Trophoblast cell (in vitro differentiated cells and primary cell): ENCODE measurements around the gene XPR1.

Source experiments
- DNase-seq, 2 donors: peaks; one replicate each; pipeline ENCODE4 v3.0.0-alpha.2; 2016
- H2AFZ ChIP-seq: 2 replicates; pipeline ENCODE4 v1.6.1; 2013; ENCODE audit warnings: low read length, moderate library complexity, mild to moderate bottlenecking; ENCODE audit not compliant: insufficient read depth, poor library complexity
- H2AK5ac ChIP-seq: 2 replicates; pipeline ENCODE4 v1.6.1; 2013; ENCODE audit warnings: mild to moderate bottlenecking, low read length
- H2BK120ac ChIP-seq: 2 replicates; pipeline ENCODE4 v1.6.1; 2013; ENCODE audit warnings: low read length, mild to moderate bottlenecking, moderate library complexity; ENCODE audit not compliant: insufficient read depth, poor library complexity
- H2BK12ac ChIP-seq: 2 replicates; pipeline ENCODE4 v1.6.1; 2013; ENCODE audit warnings: mild to moderate bottlenecking, low read length, moderate library complexity
- H2BK5ac ChIP-seq: 2 replicates; pipeline ENCODE4 v1.6.1; 2013; ENCODE audit warnings: low read length, low read depth, moderate library complexity, mild to moderate bottlenecking; ENCODE audit not compliant: poor library complexity
- H3K14ac ChIP-seq: 2 replicates; pipeline ENCODE4 v1.6.1; 2013; ENCODE audit warnings: mild to moderate bottlenecking, low read length
- H3K18ac ChIP-seq: 2 replicates; pipeline ENCODE4 v1.6.1; 2013; ENCODE audit warnings: mild to moderate bottlenecking, low read length
- H3K23ac ChIP-seq: 2 replicates; pipeline ENCODE4 v1.6.1; 2013; ENCODE audit warnings: low read length
- H3K27ac ChIP-seq: 2 replicates; pipeline ENCODE4 v1.5.1; 2013; ENCODE audit warnings: low read depth, mild to moderate bottlenecking, inconsistent platforms, low read length, moderate library complexity
- H3K27me3 ChIP-seq: 2 replicates; pipeline ENCODE4 v1.6.1; 2013; ENCODE audit warnings: inconsistent platforms, mild to moderate bottlenecking, low read length, moderate library complexity; ENCODE audit not compliant: insufficient read depth
- H3K36me3 ChIP-seq, 2 experiments: 1 replicate in 1 of 2; 2 replicates in 1 of 2; pipeline ENCODE4 v1.6.1; 2013; ENCODE audit warnings: low read length in 2 of 2, mild to moderate bottlenecking in 2 of 2, moderate library complexity in 1 of 2; ENCODE audit not compliant: insufficient read depth in 2 of 2, control insufficient read depth in 1 of 2
- H3K4ac ChIP-seq: 2 replicates; pipeline ENCODE4 v1.6.1; 2013; ENCODE audit warnings: low read depth, mild to moderate bottlenecking, low read length, moderate library complexity
- H3K4me1 ChIP-seq, 2 experiments: 1 replicate in 1 of 2; 2 replicates in 1 of 2; pipeline ENCODE4 v1.6.1; 2013; ENCODE audit warnings: low read length in 2 of 2, mild to moderate bottlenecking in 2 of 2, moderate library complexity in 1 of 2; ENCODE audit not compliant: insufficient read depth in 2 of 2, control insufficient read depth in 1 of 2
- H3K4me2 ChIP-seq: 2 replicates; pipeline ENCODE4 v1.6.1; 2013; ENCODE audit warnings: inconsistent platforms, mild to moderate bottlenecking, low read length, moderate library complexity
- H3K4me3 ChIP-seq: 2 replicates; pipeline ENCODE4 v1.5.1; 2013; ENCODE audit warnings: mild to moderate bottlenecking, low read depth, low read length, inconsistent platforms
- H3K79me1 ChIP-seq: one replicate; pipeline ENCODE4 v1.6.1; 2013; ENCODE audit warnings: low read length
- H3K79me2 ChIP-seq: 2 replicates; pipeline ENCODE4 v1.6.1; 2013; ENCODE audit warnings: low read length, mild to moderate bottlenecking; ENCODE audit not compliant: control insufficient read depth, insufficient read depth, poor library complexity
- H3K9ac ChIP-seq: 2 replicates; pipeline ENCODE4 v1.6.1; 2013; ENCODE audit warnings: mild to moderate bottlenecking, low read length
- H3K9me3 ChIP-seq: 2 replicates; pipeline ENCODE4 v1.6.1; 2013; ENCODE audit warnings: low read depth, mild to moderate bottlenecking, control low read depth, inconsistent platforms, low read length; ENCODE audit not compliant: insufficient read depth
- H4K12ac ChIP-seq: 2 replicates; pipeline ENCODE4 v1.6.1; 2013; ENCODE audit warnings: low read depth, mild to moderate bottlenecking, low read length, moderate library complexity
- H4K8ac ChIP-seq: 2 replicates; pipeline ENCODE4 v1.6.1; 2013; ENCODE audit warnings: low read depth, mild to moderate bottlenecking, low read length, moderate library complexity
- H4K91ac ChIP-seq: one replicate; pipeline ENCODE4 v1.6.1; 2013; ENCODE audit warnings: low read depth, mild to moderate bottlenecking, low read length, moderate library complexity
- WGBS: extraction: QIAGEN DNeasy Blood & Tissue Kit; methylation state at CpG from one replicate; pipeline ENCODE4 v1.1.7; 2013; ENCODE audit warnings: missing lambda C conversion rate; ENCODE audit not compliant: insufficient read length, insufficient coverage; ENCODE audit errors: extremely low coverage; 5-methylcytosine and 5-hydroxymethylcytosine counted together

Gene XPR1

GRCh38 chr1:180889325-180889724 is 257.5 kb downstream of the XPR1 start:
- no peak overlapping the region for H2BK12ac ChIP-seq
- H3K27me3 ChIP-seq = no peaks in the 10 kb centered on the region
- no peak overlapping the region for H3K4ac ChIP-seq
- peak; percentile 38 to 77 for DNase-seq
- H3K9ac ChIP-seq = no peak overlapping the region
- no peaks in the 10 kb centered on the region for H3K4me1 ChIP-seq
- no peak overlapping the region for H2BK120ac ChIP-seq
- H2AK5ac ChIP-seq = no peak overlapping the region
- H3K79me1 ChIP-seq = no peaks in the 10 kb centered on the region
- no peak overlapping the region for H4K91ac ChIP-seq
- no peak overlapping the region for H3K4me2 ChIP-seq
- no peak overlapping the region for H3K4me3 ChIP-seq
- no peak overlapping the region for H2BK5ac ChIP-seq
- no peak overlapping the region for H3K18ac ChIP-seq
- no CpG with 5 or more reads among the region's 2 CpGs for WGBS
- no peak overlapping the region for H3K27ac ChIP-seq
- H4K12ac ChIP-seq = no peak overlapping the region
- H3K36me3 ChIP-seq = no peaks in the 10 kb centered on the region
- no peak overlapping the region for H2AFZ ChIP-seq
- H3K14ac ChIP-seq = no peak overlapping the region
- no peaks in the 10 kb centered on the region for H3K9me3 ChIP-seq
- no peak overlapping the region for H4K8ac ChIP-seq
- no peaks in the 10 kb centered on the region for H3K79me2 ChIP-seq
- H3K23ac ChIP-seq = no peak overlapping the region

DNA sequence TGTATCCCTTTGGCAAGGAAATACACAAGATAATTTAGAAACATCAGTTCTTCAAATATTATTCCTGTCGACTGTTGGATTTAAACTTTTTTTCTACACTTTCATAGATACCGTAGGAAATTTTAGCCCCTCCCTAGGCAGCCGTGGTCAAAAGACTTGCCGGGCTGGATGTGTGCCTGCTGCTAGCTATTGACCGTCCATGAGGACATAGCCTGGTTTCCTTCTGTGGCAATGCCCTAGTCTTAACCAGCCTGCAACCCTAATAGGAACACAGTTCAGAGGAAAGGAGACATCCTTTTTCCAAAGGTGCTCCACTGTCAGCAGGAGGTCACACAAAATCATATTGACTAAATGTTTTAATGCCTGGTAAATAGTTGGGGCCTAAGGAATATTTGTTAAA is 260.4 kb downstream of the XPR1 start:
- no peak overlapping the region for H3K27ac ChIP-seq
- H3K4me3 ChIP-seq = no peak overlapping the region
- H2BK12ac ChIP-seq = no peak overlapping the region
- no peak overlapping the region for H4K91ac ChIP-seq
- no peaks in the 10 kb centered on the region for H3K9me3 ChIP-seq
- H3K9ac ChIP-seq = no peak overlapping the region
- no peak overlapping the region for H2BK120ac ChIP-seq
- no peak overlapping the region for H4K8ac ChIP-seq
- H3K23ac ChIP-seq = no peak overlapping the region
- H2AK5ac ChIP-seq = no peak overlapping the region
- H3K79me1 ChIP-seq = no peaks in the 10 kb centered on the region
- no peak overlapping the region for H2BK5ac ChIP-seq
- H3K4ac ChIP-seq = no peak overlapping the region
- no peak for DNase-seq
- no peaks in the 10 kb centered on the region for H3K36me3 ChIP-seq
- no peaks in the 10 kb centered on the region for H3K27me3 ChIP-seq
- H3K4me1 ChIP-seq = no peaks in the 10 kb centered on the region
- no CpG with 5 or more reads among the region's 5 CpGs for WGBS
- no peak overlapping the region for H4K12ac ChIP-seq
- H3K14ac ChIP-seq = no peak overlapping the region
- no peaks in the 10 kb centered on the region for H3K79me2 ChIP-seq
- no peak overlapping the region for H3K18ac ChIP-seq
- no peak overlapping the region for H3K4me2 ChIP-seq
- no peak overlapping the region for H2AFZ ChIP-seq

DNA sequence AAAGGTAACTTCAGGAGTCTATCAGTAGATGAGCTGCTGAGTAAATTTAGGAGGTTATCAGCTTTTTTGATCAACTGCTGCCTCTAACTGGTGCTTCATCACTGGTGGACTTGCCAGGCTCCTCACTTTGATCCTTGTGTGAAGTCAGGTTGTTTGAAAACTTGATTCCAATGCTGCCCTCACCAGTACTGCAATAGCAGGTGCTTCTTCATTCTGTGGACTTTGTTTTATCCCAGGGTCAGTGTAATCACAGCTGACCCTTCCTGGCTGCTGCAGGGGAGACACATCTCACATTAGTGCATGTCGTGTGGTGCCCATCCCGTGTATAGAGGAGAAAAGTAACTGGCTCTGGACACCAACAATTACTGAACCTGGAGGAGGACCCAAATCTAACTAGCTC is 260.9 kb downstream of the XPR1 start:
- Histone ChIP-seq H2BK5ac (no peak overlapping the region), H4K8ac (no peak overlapping the region), H3K27me3 (no peaks in the 10 kb centered on the region), H2AK5ac (no peak overlapping the region), H3K27ac (no peak overlapping the region), H3K4me2 (no peak overlapping the region), H4K12ac (no peak overlapping the region), H2BK12ac (no peak overlapping the region), H3K4ac (no peak overlapping the region), H4K91ac (no peak overlapping the region), H3K14ac (no peak overlapping the region), H3K79me2 (no peaks in the 10 kb centered on the region), H2AFZ (no peak overlapping the region), H3K9ac (no peak overlapping the region), H3K36me3 (no peaks in the 10 kb centered on the region), H3K23ac (no peak overlapping the region), H3K4me3 (no peak overlapping the region), H3K9me3 (no peaks in the 10 kb centered on the region), H3K18ac (no peak overlapping the region), H3K79me1 (no peaks in the 10 kb centered on the region), H2BK120ac (no peak overlapping the region), H3K4me1 (no peaks in the 10 kb centered on the region)
- DNase-seq = no peak
- WGBS = no CpG with 5 or more reads among the region's 2 CpGs

GRCh38 chr1:180893614-180894013 is 261.8 kb downstream of the XPR1 start:
- Histone ChIP-seq H3K9ac (no peak overlapping the region), H3K4ac (no peak overlapping the region), H4K8ac (no peak overlapping the region), H3K4me1 (no peaks in the 10 kb centered on the region), H2BK5ac (no peak overlapping the region), H2AK5ac (no peak overlapping the region), H4K91ac (no peak overlapping the region), H3K79me1 (no peaks in the 10 kb centered on the region), H2BK120ac (no peak overlapping the region), H3K9me3 (no peaks in the 10 kb centered on the region), H3K79me2 (no peaks in the 10 kb centered on the region), H3K27me3 (no peaks in the 10 kb centered on the region), H3K36me3 (no peaks in the 10 kb centered on the region), H3K14ac (no peak overlapping the region), H4K12ac (no peak overlapping the region), H3K23ac (peak overlapping the region; percentile 13), H2BK12ac (no peak overlapping the region), H3K27ac (no peak overlapping the region), H3K4me2 (no peak overlapping the region), H2AFZ (no peak overlapping the region), H3K4me3 (no peak overlapping the region), H3K18ac (no peak overlapping the region)
- no peak for DNase-seq
- no CpG with 5 or more reads among the region's 3 CpGs for WGBS
